NCI-H1694 treated with DMSO at 0.1 percent for 48 hours (cell line): ENCODE data around the gene USP6NL.

Experiments
- DNase-seq: peaks from one replicate; lab custom pipeline; 2025; lab: John Stamatoyannopoulos, UW

The USP6NL gene

GRCh38 chr10:11478807-11479206, 132.6 kb downstream of the USP6NL start:
- no peak for DNase-seq

- DNase-seq: no peak
Measured at GRCh38 chr10:11475831-11476434, 135.5 kb downstream of the USP6NL start.

DNA sequence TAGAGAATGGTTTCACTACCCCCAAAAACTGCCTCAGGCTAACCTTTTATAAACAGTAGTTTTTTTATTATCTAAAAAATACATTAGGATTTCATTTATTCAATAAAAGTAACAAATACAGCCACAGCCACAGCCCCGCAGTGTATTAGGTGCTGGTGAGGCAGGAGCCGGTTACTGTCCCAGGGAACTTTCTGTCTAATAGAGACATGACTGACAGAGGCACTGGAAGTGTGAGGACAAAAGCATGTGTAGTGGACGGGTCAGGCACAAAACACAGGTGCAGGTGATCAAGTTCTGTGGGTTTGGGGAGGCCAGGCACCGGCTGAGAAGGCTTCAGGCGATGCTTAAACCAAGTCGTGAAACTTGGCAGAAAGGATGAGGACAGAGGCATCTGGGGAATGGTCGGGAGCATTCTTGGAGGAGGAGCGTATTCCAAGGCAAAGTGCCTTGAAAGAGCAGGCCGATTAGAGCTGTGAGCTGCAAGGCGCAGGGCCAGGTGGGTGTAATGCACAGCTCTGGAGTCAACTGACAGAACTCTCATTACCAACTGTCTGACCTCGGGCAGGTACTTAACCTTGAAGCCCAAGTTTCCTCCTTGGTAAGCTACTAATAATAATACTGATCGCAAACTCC, 138.2 kb downstream of the USP6NL start:
- DNase-seq: no peak

DNA sequence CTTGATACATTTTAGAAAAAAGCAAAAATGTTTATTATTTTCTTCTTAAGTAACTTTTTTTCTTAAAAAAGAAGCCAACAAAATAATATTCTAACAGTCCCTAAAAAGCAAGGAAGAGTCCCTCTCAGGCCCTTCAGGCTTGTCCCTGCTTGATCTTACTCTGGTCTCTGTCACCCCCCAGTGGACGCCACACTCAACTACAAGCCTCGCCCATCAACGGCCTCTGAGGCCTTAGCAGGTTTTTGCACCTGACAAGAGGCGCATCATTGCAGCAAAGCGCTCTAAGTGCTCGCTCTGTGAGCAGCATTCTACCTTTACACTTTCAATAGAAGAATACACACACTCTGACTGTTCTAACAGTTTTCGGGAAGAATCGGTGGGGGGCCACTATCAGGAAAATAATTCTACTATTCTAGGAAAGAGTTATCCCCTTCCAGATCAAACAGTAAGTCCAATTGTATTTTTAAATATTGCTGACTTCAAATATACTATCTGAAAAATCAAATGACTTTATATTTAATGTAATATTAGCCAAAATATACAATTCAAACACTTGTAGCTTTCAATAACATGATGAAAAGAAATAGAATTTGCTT, 139.2 kb downstream of the USP6NL start:
- peak; percentile 45 for DNase-seq

- no peak for DNase-seq
Measured at GRCh38 chr10:11469575-11470391, 141.7 kb downstream of the USP6NL start.

- no peak for DNase-seq
Measured at GRCh38 chr10:11468126-11468742, 143.2 kb downstream of the USP6NL start.

DNA sequence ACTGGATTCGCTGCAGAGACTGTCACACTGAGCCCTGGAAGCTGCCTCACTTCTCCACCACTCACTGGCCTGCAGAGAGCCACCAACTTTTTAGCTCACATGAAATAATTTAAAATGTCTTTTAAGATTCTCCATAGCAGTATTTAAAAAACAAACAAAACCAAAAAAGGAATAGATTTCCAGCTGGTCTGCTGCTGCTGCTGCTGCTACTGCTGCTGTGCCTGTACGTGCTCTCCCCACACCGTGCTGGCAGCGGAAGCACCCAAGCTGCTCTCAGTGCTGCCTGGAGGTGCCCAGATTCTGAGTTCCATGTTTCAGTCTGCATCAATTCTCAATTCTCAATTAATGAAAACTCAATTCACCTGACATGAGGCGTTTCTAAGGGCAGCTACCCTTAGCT, 146.0 kb downstream of the USP6NL start:
- DNase-seq: no peak

GRCh38 chr10:11463111-11463510, 148.3 kb downstream of the USP6NL start:
- no peak for DNase-seq

DNA sequence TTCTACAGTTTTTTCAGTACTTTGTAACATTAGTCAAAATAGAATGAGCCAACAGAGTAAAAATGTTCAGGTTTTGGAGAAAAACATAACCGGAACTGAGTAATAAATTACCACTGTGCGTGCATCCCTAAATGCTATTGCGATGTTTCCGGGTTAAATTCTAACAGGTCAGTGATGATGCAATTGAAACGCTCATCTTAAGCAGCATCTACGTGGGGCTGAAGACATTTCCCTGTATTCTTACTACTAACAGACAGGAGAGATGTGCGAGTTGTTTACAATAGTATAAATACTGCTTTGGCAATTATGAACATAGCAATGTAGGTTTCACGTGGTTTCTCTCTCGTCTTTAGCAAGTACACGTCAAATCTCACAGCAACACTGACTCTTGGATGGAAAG, 149.4 kb downstream of the USP6NL start:
- DNase-seq: no peak

- no peak for DNase-seq
Measured at GRCh38 chr10:11457336-11457735, 154.1 kb downstream of the USP6NL start.

GRCh38 chr10:11454958-11455566, 156.4 kb downstream of the USP6NL start:
- DNase-seq: no peak

GRCh38 chr10:11454160-11454559, 157.3 kb downstream of the USP6NL start:
- DNase-seq: no peak

DNA sequence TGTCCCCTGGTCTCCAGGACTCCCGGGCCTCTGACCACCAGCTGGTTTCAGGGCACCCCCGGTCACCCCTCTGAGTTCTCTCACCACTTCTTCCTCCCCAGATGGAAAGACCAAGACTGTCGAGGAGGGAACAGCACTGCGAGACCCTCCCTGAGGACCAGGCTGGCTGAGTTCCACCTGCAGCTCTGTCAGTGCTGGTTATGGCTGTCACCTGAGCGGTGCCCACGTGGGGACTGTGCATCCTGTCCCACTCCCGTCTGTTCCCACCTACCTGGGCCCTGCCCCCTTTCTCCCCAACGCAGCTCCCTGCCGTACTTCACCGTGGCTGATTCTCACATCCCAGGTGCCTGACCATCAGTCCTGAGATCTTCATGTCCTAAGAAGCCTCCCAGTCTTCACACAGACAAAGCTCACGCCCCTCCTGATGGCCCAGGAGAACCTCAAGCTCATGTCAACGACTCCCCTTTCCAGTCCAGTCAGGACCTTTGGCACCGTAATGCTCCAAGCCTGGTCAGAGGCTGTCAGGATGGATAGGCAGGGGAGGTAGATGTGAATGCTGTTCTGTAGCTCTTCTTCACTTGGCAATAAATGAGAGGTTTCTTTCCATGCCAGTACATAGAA, 159.7 kb downstream of the USP6NL start:
- DNase-seq: no peak

- no peak for DNase-seq
Measured at GRCh38 chr10:11450427-11450826, 161.0 kb downstream of the USP6NL start.

DNA sequence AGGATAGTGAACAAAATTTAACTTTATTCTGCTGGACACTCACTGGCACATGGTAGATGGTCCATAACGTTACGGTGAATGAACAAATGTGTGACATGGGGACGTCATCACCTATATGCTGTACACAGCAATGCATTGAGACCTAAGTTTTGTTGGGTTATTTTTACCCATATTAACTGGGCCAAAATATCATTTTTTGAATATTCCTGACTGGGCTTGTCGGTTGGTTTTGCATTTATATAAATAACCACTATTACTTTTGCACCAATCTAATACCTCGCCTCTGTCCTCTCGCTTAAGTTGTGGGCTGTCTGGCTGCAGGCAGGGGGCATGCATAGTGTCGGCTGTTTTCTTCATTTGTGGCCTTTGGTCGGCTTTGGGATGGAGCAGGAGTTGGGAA, 161.7 kb downstream of the USP6NL start:
- no peak for DNase-seq

GRCh38 chr10:11448545-11449244, 162.8 kb downstream of the USP6NL start:
- DNase-seq: no peak

DNA sequence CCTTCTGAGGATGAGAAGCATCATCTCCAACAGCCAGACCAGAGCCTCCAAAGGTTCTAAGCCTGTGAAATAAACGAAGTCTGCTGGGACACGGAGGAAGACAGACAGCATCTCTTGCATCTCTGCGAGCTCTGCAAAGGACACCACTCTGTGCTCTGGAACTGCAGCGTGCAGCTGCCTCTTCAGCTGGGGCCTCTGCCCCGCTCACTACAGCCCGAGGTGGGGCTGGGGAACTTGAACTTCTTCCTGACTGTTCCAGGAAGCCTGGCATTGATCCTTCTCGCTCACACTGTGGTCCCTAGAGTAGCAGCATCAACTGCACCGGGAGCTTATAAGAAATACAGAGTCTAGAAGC, 163.3 kb downstream of the USP6NL start:
- no peak for DNase-seq

GRCh38 chr10:11447586-11447985, 163.9 kb downstream of the USP6NL start:
- DNase-seq: peak; percentile 26

DNA sequence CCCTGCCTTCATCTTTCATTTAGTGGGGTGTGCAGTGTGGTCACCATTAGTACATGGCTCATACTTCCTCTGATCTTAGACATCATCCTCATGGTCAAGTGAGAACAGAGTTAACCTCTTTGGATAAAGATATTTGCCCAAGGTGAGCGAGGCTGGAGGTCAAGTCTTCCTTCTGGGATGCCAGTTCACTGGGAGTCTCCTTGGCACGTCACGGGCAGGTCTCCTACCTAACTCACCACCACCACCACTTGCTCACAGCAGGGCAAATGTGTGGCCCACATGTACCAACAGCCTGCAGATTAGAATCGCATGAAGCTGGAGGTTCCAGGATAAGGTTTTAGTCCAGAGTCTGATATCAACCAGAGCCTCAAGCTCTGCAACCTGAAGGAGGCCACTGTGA, 164.6 kb downstream of the USP6NL start:
- no peak for DNase-seq

GRCh38 chr10:11446133-11446532, 165.3 kb downstream of the USP6NL start:
- no peak for DNase-seq
